HepG2 (cell line): Measurements from ENCODE around the gene NIT2. TPM values are rescaled to one million over a fixed set of nuclear protein-coding genes. Genes with fewer than 3 reads are reported as not detected.

Experiments used
- ATAC-seq: fragments of 200-7000 bp; cut with Tn5 transposase; 3 replicates; pipeline ENCODE4 v1.9.1; 2020; ENCODE audit warnings: mild to moderate bottlenecking, moderate library complexity
- BruUV-seq: library from RNA; stranded (reverse); fragments of 400-500 nt; replicated peaks from 2 replicates; lab custom pipeline; 2021; lab: Mats Ljungman, UMichigan
- CTCF ChIA-PET: fragments of 300-600 bp; formaldehyde crosslinking; extraction: SDS; loops from one replicate; lab custom pipeline; 2021; ENCODE audit warnings: low total read pairs, inconsistent platforms, low intra/inter-chr PET ratio; lab: Yijun Ruan, JAX
- POLR2A ChIA-PET: fragments of 350-600 bp; sonication (Branson Sonifier 250); formaldehyde crosslinking; loops from one replicate; lab custom pipeline; 2020; ENCODE audit warnings: antibody characterized with exemption, inconsistent platforms; lab: Yijun Ruan, JAX
- DNase-seq: peaks from one replicate; pipeline ENCODE4 v3.0.0-alpha.2; 2015; ENCODE audit warnings: low spot score
- FAIRE-seq: peaks from 3 replicates; lab custom pipeline; 2011; peaks lifted over from hg19 to GRCh38; lab: Jason Lieb, UNC
- H2AFZ ChIP-seq: one replicate; pipeline ENCODE4 v1.6.1; 2011; ENCODE audit warnings: low read length, inconsistent platforms
- H3K27ac ChIP-seq: fragments of 300-600 bp; 3 replicates; pipeline ENCODE4 v1.8.0; 2011; ENCODE audit warnings: mixed run types, mild to moderate bottlenecking, mixed read lengths, low read length, inconsistent platforms; ENCODE audit not compliant: insufficient read depth; ENCODE audit errors: extremely low read length
- H3K27me3 ChIP-seq, 2 experiments: fragments of 200-600 bp in 1 of 2; 2 replicates in 1 of 2; 3 replicates in 1 of 2; pipeline versions ENCODE4 v1.6.0 to v1.8.0; 2011; ENCODE audit warnings: low read length in 2 of 2, mild to moderate bottlenecking in 2 of 2, moderate library complexity in 2 of 2, inconsistent platforms in 1 of 2; ENCODE audit not compliant: insufficient read depth in 2 of 2, control insufficient read depth in 1 of 2
- H3K36me3 ChIP-seq, 2 experiments: fragments of 200-600 bp in 1 of 2; replicated peaks in 1 of 2; 2 replicates in 1 of 2; 3 replicates in 1 of 2; pipeline versions ENCODE4 v1.5.1 to v1.8.0; 2011; ENCODE audit warnings: low read length in 2 of 2, inconsistent platforms in 1 of 2; ENCODE audit not compliant: insufficient read depth in 2 of 2, control insufficient read depth in 1 of 2
- H3K4me1 ChIP-seq: 2 replicates; pipeline ENCODE4 v1.5.1; 2012; ENCODE audit warnings: low read length, inconsistent platforms; ENCODE audit not compliant: insufficient read depth
- H3K4me2 ChIP-seq: 2 replicates; pipeline ENCODE4 v1.6.0; 2011; ENCODE audit warnings: low read depth, low read length, inconsistent platforms
- H3K4me3 ChIP-seq, 3 experiments: fragments of 200-600 bp in 1 of 3; sonication (generic), shearing (Covaris generic) in 1 of 3; replicated peaks in 1 of 3; 2 replicates each; pipeline ENCODE4 v1.5.1; 2011 to 2016; ENCODE audit warnings: low read length in 3 of 3, inconsistent platforms in 2 of 3, low read depth in 2 of 3, mild to moderate bottlenecking in 2 of 3, control low read depth in 1 of 3, mixed read lengths in 1 of 3; ENCODE audit not compliant: insufficient read depth in 1 of 3
- H3K79me2 ChIP-seq: one replicate; pipeline ENCODE4 v1.6.1; 2011; ENCODE audit warnings: low read length, inconsistent platforms; ENCODE audit not compliant: insufficient read depth
- H3K9ac ChIP-seq: 2 replicates; pipeline ENCODE4 v1.6.0; 2011; ENCODE audit warnings: mild to moderate bottlenecking, low read depth, low read length, inconsistent platforms; ENCODE audit not compliant: insufficient read depth
- H3K9me3 ChIP-seq: 2 replicates; pipeline ENCODE4 v1.5.1; 2012; ENCODE audit warnings: mild to moderate bottlenecking, low read length
- H4K20me1 ChIP-seq: 2 replicates; pipeline ENCODE4 v1.6.0; 2011; ENCODE audit warnings: inconsistent platforms, mild to moderate bottlenecking, low read length, moderate library complexity; ENCODE audit not compliant: insufficient read depth
- CTCF ChIP-seq: sonication (generic); formaldehyde crosslinking; IDR thresholded peaks from 2 replicates; pipeline ENCODE4 v1.5.0; 2020; ENCODE audit warnings: mild to moderate bottlenecking, missing genetic modification reagents, moderate library complexity
- HNF1B ChIP-seq: sonication (generic); formaldehyde crosslinking; IDR thresholded peaks from 2 replicates; pipeline ENCODE4 v1.5.1; 2020; ENCODE audit warnings: mild to moderate bottlenecking, moderate library complexity, missing genetic modification reagents
- ISX ChIP-seq: sonication (generic); formaldehyde crosslinking; conservative IDR thresholded peaks from 2 replicates; pipeline ENCODE4 v1.5.0; 2020; ENCODE audit warnings: missing genetic modification reagents
- PCBP1 ChIP-seq: fragments of 200-400 bp; formaldehyde crosslinking; IDR thresholded peaks from 2 replicates; pipeline ENCODE4 v1.6.1; 2017; ENCODE audit warnings: mild to moderate bottlenecking, low read depth, low read length, borderline replicate concordance
- RAD21 ChIP-seq: fragments of 450-650 bp; formaldehyde crosslinking; IDR thresholded peaks from 2 replicates; pipeline ENCODE4 v1.5.0; 2020; ENCODE audit warnings: mild to moderate bottlenecking
- SMC3 ChIP-seq: IDR thresholded peaks from 2 replicates; pipeline ENCODE4 v1.6.1; 2011; ENCODE audit warnings: low read length, improper control_type of control experiment
- STAG1 ChIP-seq: sonication (generic); formaldehyde crosslinking; IDR thresholded peaks from 2 replicates; pipeline ENCODE4 v1.4.0; 2020; ENCODE audit warnings: missing genetic modification reagents
- THAP11 ChIP-seq: IDR thresholded peaks from 2 replicates; pipeline ENCODE4 v1.6.1; 2016; ENCODE audit warnings: missing biosample characterization, missing genetic modification reagents
- ZBTB33 ChIP-seq: sonication (generic); formaldehyde crosslinking; IDR thresholded peaks from 2 replicates; pipeline ENCODE4 v1.4.0; 2020; ENCODE audit warnings: missing genetic modification reagents
- ZNF569 ChIP-seq: sonication (generic); formaldehyde crosslinking; IDR thresholded peaks from 2 replicates; pipeline ENCODE4 v1.5.0; 2020; ENCODE audit warnings: mild to moderate bottlenecking, missing genetic modification reagents, moderate library complexity, borderline replicate concordance
- WGBS: methylation state at CpG from one replicate; pipeline ENCODE4 v1.1.6; 2017; ENCODE audit warnings: low lambda C conversion rate; 5-methylcytosine and 5-hydroxymethylcytosine counted together
- in situ Hi-C: cut with HindIII; loops from 2 replicates; pipeline ENCODE4 v1.10.0; 2017; ENCODE audit warnings: low pct_unique_long_range_greater_than_20kb; ENCODE audit not compliant: extremely low pct_ligation_motif_present
- intact Hi-C: fragments of 100-400 bp; cut with micrococcal nuclease; formaldehyde crosslinking; loops from one replicate; pipeline ENCODE4 v1.10.0; 2022; ENCODE audit not compliant: unreplicated experiment
- polyA plus RNA-seq, 8 experiments: library from polyadenylated mRNA; depleted of rRNA in 3 of 8; stranded (reverse) in 7 of 8; unstranded in 1 of 8; fragments of >200 nt; fragmentation: Illumina TruSeq in 4 of 8; extraction: Trizol in 4 of 8; gene quantifications; 2 replicates each; pipeline versions ENCODE4 v1.2.1 to v1.2.3, GENCODE V29; 2011 to 2016; ENCODE audit warnings: low read depth in 4 of 8, missing spikeins in 1 of 8, mixed read lengths in 1 of 8; ENCODE audit not compliant: insufficient read depth in 1 of 8
- total RNA-seq, 5 experiments: library from RNA; depleted of rRNA; stranded (reverse); fragments of >200 nt; fragmentation: Illumina TruSeq; extraction: Trizol; gene quantifications; 2 replicates each; pipeline ENCODE4 v1.2.3, GENCODE V29; 2016; ENCODE audit warnings: low read depth in 1 of 5
- TF ChIP-seq, protein P1 (sequence below): sonication (generic); formaldehyde crosslinking; IDR thresholded peaks from 2 replicates; pipeline ENCODE4 v1.8.0; 2022; ENCODE audit warnings: missing genetic modification reagents, low read depth, mild to moderate bottlenecking, borderline replicate concordance

The NIT2 gene
- total and polyA plus RNA-seq, 2 of the 13 experiments (the other 11 are each of a cell fraction or from before 2014, with no cell fraction given), result 43.4 to 49.1 TPM

DNA sequence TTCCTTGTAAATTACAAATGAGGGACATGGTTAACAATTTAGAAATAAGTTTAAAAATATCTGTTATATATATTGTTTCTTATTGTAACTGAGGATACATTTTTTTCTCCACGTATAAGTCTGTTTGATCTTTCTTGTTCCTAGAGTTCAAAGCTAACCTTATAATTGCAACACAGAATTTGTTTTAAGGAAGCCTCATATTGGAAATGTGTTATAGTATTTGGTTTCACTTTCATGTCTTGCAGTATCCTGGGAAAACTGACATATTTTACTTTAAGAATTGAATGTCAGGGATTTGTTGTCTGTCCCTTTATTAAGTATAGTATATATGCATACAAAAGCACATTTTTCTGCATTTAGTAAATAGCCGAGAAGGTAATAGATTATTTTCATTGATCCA lies 23.5 kb upstream of the NIT2 start:
- BruUV-seq, result no TSS peak
- CTCF ChIA-PET, result no interaction called here
- no peaks in the 10 kb centered on the region; a peak in 1 of 5 replicates for H3K27me3 ChIP-seq
- POLR2A ChIA-PET, result no interaction called here
- H3K9ac ChIP-seq, result no peak overlapping the region
- no peak overlapping the region for H3K4me2 ChIP-seq
- in situ Hi-C loops, result loop anchor here (10.0 kb wide), 1 partner anchor 284 kb away; no protein-coding TSS in a partner anchor
- no peak overlapping the region for H3K27ac ChIP-seq
- peaks cover 0 to 38% of the 10 kb centered on the region in 2 experiments; a peak in 4 of 5 replicates for H3K36me3 ChIP-seq
- 88% methylated on average over 2 of the region's 2 CpGs for WGBS
- H4K20me1 ChIP-seq, result no peaks in the 10 kb centered on the region
- no peak for ATAC-seq
- no peaks in the 10 kb centered on the region for H3K79me2 ChIP-seq
- H3K4me3 ChIP-seq, result no peak overlapping the region
- H2AFZ ChIP-seq, result no peak overlapping the region
- intact Hi-C loops, result loop anchor here (10.0 kb wide), 1 partner anchor 404 kb away; no protein-coding TSS in a partner anchor
- FAIRE-seq, result no peak
- H3K9me3 ChIP-seq, result no peaks in the 10 kb centered on the region
- no peaks in the 10 kb centered on the region for H3K4me1 ChIP-seq
- TF ChIP-seq ISX (CRISPR knock-in tag), result no peak
- DNase-seq, result no peak

GRCh38 chr3:100316641-100317069 lies 17.9 kb upstream of the NIT2 start:
- DNase-seq (peak; percentile 39), FAIRE-seq (peak; percentile 37), ATAC-seq (peak; percentile 72)
- Histone ChIP-seq H3K9ac (no peak overlapping the region), H3K9me3 (no peaks in the 10 kb centered on the region), H3K79me2 (no peaks in the 10 kb centered on the region), H3K27me3 (no peaks in the 10 kb centered on the region), H4K20me1 (no peaks in the 10 kb centered on the region), H3K4me2 (no peak overlapping the region), H3K36me3 (peaks cover 2 to 23% of the 10 kb centered on the region in 2 experiments; a peak in 3 of 5 replicates), H3K4me3 (no peak overlapping the region), H3K27ac (no peak overlapping the region), H3K4me1 (no peaks in the 10 kb centered on the region), H2AFZ (no peak overlapping the region)
- 78% methylated on average over 8 of the region's 8 CpGs for WGBS
- CTCF ChIA-PET, result interaction anchor here (1.9 kb wide), 1 partner anchor 274 kb away, joined by 9 read pairs; no protein-coding TSS in a partner anchor
- no TSS peak for BruUV-seq
- intact Hi-C loops (loop anchor here (1.0 to 10.0 kb wide), 4 partner anchors 146 to 484 kb away; no protein-coding TSS in a partner anchor), in situ Hi-C loops (loop anchor here (10.0 kb wide), 1 partner anchor 278 kb away; no protein-coding TSS in a partner anchor)
- POLR2A ChIA-PET, result no interaction called here
- no peak for TF ChIP-seq HNF1B (CRISPR knock-in tag)
- TF ChIP-seq ZNF569 (CRISPR knock-in tag), result no peak
- peak; percentile 48; the same call in 1 of the 2 replicates for TF ChIP-seq RAD21 (CRISPR knock-in tag)
- TF ChIP-seq, protein P1, sequence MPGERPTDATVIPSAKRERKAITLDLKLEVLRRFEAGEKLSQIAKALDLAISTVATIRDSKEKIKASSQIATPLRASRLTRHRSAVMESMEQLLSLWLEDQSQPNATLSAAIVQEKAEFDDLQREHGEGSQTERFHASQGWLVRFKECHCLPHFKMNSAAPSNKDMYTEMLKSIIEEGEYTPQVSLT (CRISPR knock-in tag), result no peak
- TF ChIP-seq STAG1 (CRISPR knock-in tag), result peak; percentile 75
- no peak for TF ChIP-seq THAP11 (CRISPR knock-in tag)
- peak; percentile 63 for TF ChIP-seq CTCF (CRISPR knock-in tag)
- 0 out of 2 replicates have a peak, but pooled peaks have one; percentile 33 for TF ChIP-seq ZBTB33 (CRISPR knock-in tag)
- TF ChIP-seq SMC3, result peak; percentile 49; the same call in 1 of the 2 replicates
- TF ChIP-seq PCBP1, result no peak
